HepG2 (cell line): Measurements from ENCODE around the gene NEURL1B. TPM values are rescaled to one million over a fixed set of nuclear protein-coding genes. Genes with fewer than 3 reads are reported as not detected.

Experiments
- ATAC-seq: fragments of 200-7000 bp; cut with Tn5 transposase; 3 replicates; pipeline ENCODE4 v1.9.1; 2020; ENCODE audit warnings: mild to moderate bottlenecking, moderate library complexity
- BruUV-seq: library from RNA; stranded (reverse); fragments of 400-500 nt; replicated peaks from 2 replicates; lab custom pipeline; 2021; lab: Mats Ljungman, UMichigan
- CTCF ChIA-PET: fragments of 300-600 bp; formaldehyde crosslinking; extraction: SDS; loops from one replicate; lab custom pipeline; 2021; ENCODE audit warnings: low total read pairs, inconsistent platforms, low intra/inter-chr PET ratio; lab: Yijun Ruan, JAX
- POLR2A ChIA-PET: fragments of 350-600 bp; sonication (Branson Sonifier 250); formaldehyde crosslinking; loops from one replicate; lab custom pipeline; 2020; ENCODE audit warnings: antibody characterized with exemption, inconsistent platforms; lab: Yijun Ruan, JAX
- DNase-seq: peaks from one replicate; pipeline ENCODE4 v3.0.0-alpha.2; 2015; ENCODE audit warnings: low spot score
- FAIRE-seq: peaks from 3 replicates; lab custom pipeline; 2011; peaks lifted over from hg19 to GRCh38; lab: Jason Lieb, UNC
- H2AFZ ChIP-seq: one replicate; pipeline ENCODE4 v1.6.1; 2011; ENCODE audit warnings: low read length, inconsistent platforms
- H3K27ac ChIP-seq: fragments of 300-600 bp; 3 replicates; pipeline ENCODE4 v1.8.0; 2011; ENCODE audit warnings: mixed run types, mild to moderate bottlenecking, mixed read lengths, low read length, inconsistent platforms; ENCODE audit not compliant: insufficient read depth; ENCODE audit errors: extremely low read length
- H3K27me3 ChIP-seq, 2 experiments: fragments of 200-600 bp in 1 of 2; 2 replicates in 1 of 2; 3 replicates in 1 of 2; pipeline versions ENCODE4 v1.6.0 to v1.8.0; 2011; ENCODE audit warnings: low read length in 2 of 2, mild to moderate bottlenecking in 2 of 2, moderate library complexity in 2 of 2, inconsistent platforms in 1 of 2; ENCODE audit not compliant: insufficient read depth in 2 of 2, control insufficient read depth in 1 of 2
- H3K36me3 ChIP-seq, 2 experiments: fragments of 200-600 bp in 1 of 2; replicated peaks in 1 of 2; 2 replicates in 1 of 2; 3 replicates in 1 of 2; pipeline versions ENCODE4 v1.5.1 to v1.8.0; 2011; ENCODE audit warnings: low read length in 2 of 2, inconsistent platforms in 1 of 2; ENCODE audit not compliant: insufficient read depth in 2 of 2, control insufficient read depth in 1 of 2
- H3K4me1 ChIP-seq: 2 replicates; pipeline ENCODE4 v1.5.1; 2012; ENCODE audit warnings: low read length, inconsistent platforms; ENCODE audit not compliant: insufficient read depth
- H3K4me2 ChIP-seq: 2 replicates; pipeline ENCODE4 v1.6.0; 2011; ENCODE audit warnings: low read depth, low read length, inconsistent platforms
- H3K4me3 ChIP-seq, 3 experiments: fragments of 200-600 bp in 1 of 3; sonication (generic), shearing (Covaris generic) in 1 of 3; replicated peaks in 1 of 3; 2 replicates each; pipeline ENCODE4 v1.5.1; 2011 to 2016; ENCODE audit warnings: low read length in 3 of 3, inconsistent platforms in 2 of 3, low read depth in 2 of 3, mild to moderate bottlenecking in 2 of 3, control low read depth in 1 of 3, mixed read lengths in 1 of 3; ENCODE audit not compliant: insufficient read depth in 1 of 3
- H3K79me2 ChIP-seq: one replicate; pipeline ENCODE4 v1.6.1; 2011; ENCODE audit warnings: low read length, inconsistent platforms; ENCODE audit not compliant: insufficient read depth
- H3K9ac ChIP-seq: 2 replicates; pipeline ENCODE4 v1.6.0; 2011; ENCODE audit warnings: mild to moderate bottlenecking, low read depth, low read length, inconsistent platforms; ENCODE audit not compliant: insufficient read depth
- H3K9me3 ChIP-seq: 2 replicates; pipeline ENCODE4 v1.5.1; 2012; ENCODE audit warnings: mild to moderate bottlenecking, low read length
- H4K20me1 ChIP-seq: 2 replicates; pipeline ENCODE4 v1.6.0; 2011; ENCODE audit warnings: inconsistent platforms, mild to moderate bottlenecking, low read length, moderate library complexity; ENCODE audit not compliant: insufficient read depth
- CSRNP1 ChIP-seq: sonication (generic); formaldehyde crosslinking; IDR thresholded peaks from 2 replicates; pipeline ENCODE4 v1.8.1; 2023; ENCODE audit warnings: mild to moderate bottlenecking, missing genetic modification reagents
- HMGXB3 ChIP-seq: sonication (generic); formaldehyde crosslinking; IDR thresholded peaks from 2 replicates; pipeline ENCODE4 v1.4.0; 2020; ENCODE audit warnings: missing genetic modification reagents, borderline replicate concordance
- MEIS1 ChIP-seq: sonication (generic); formaldehyde crosslinking; IDR thresholded peaks from 2 replicates; pipeline ENCODE4 v1.9.0; 2021; ENCODE audit warnings: mild to moderate bottlenecking, missing genetic modification reagents, moderate library complexity, borderline replicate concordance
- NCOA5 ChIP-seq: sonication (generic); formaldehyde crosslinking; IDR thresholded peaks from 2 replicates; pipeline ENCODE4 v1.4.0; 2020; ENCODE audit warnings: missing genetic modification reagents
- PBX3 ChIP-seq: sonication (generic); formaldehyde crosslinking; IDR thresholded peaks from 2 replicates; pipeline ENCODE4 v1.8.1; 2023; ENCODE audit warnings: missing genetic modification reagents, inconsistent platforms, borderline replicate concordance
- RELA ChIP-seq: sonication (generic); formaldehyde crosslinking; IDR thresholded peaks from 2 replicates; pipeline ENCODE4 v1.4.0; 2020; ENCODE audit warnings: missing genetic modification reagents
- ZFAT ChIP-seq: sonication (generic); formaldehyde crosslinking; conservative IDR thresholded peaks from 2 replicates; pipeline ENCODE4 v1.8.1; 2023; ENCODE audit warnings: missing genetic modification reagents, inconsistent platforms
- ZFX ChIP-seq: sonication (generic); formaldehyde crosslinking; IDR thresholded peaks from 2 replicates; pipeline ENCODE4 v1.4.0; 2020; ENCODE audit warnings: mild to moderate bottlenecking, low read depth, missing genetic modification reagents, moderate library complexity
- ZNF230 ChIP-seq: sonication (generic); formaldehyde crosslinking; IDR thresholded peaks from 2 replicates; pipeline ENCODE4 v1.4.0; 2020; ENCODE audit warnings: mild to moderate bottlenecking, missing genetic modification reagents
- ZNF280D ChIP-seq: sonication (generic); formaldehyde crosslinking; IDR thresholded peaks from 2 replicates; pipeline ENCODE4 v1.5.1; 2020; ENCODE audit warnings: mild to moderate bottlenecking, missing genetic modification reagents
- ZNF337 ChIP-seq: sonication (generic); formaldehyde crosslinking; IDR thresholded peaks from 2 replicates; pipeline ENCODE4 v1.5.1; 2020; ENCODE audit warnings: missing genetic modification reagents, low read depth, mild to moderate bottlenecking, borderline replicate concordance
- ZNF577 ChIP-seq: sonication (generic); formaldehyde crosslinking; IDR thresholded peaks from 2 replicates; pipeline ENCODE4 v1.4.0; 2020; ENCODE audit warnings: mild to moderate bottlenecking, low read depth, missing genetic modification reagents, borderline replicate concordance
- ZNF788 ChIP-seq: sonication (generic); formaldehyde crosslinking; IDR thresholded peaks from 2 replicates; pipeline ENCODE4 v1.5.0; 2020; ENCODE audit warnings: mild to moderate bottlenecking, missing genetic modification reagents, borderline replicate concordance
- WGBS: methylation state at CpG from one replicate; pipeline ENCODE4 v1.1.6; 2017; ENCODE audit warnings: low lambda C conversion rate; 5-methylcytosine and 5-hydroxymethylcytosine counted together
- in situ Hi-C: cut with HindIII; loops from 2 replicates; pipeline ENCODE4 v1.10.0; 2017; ENCODE audit warnings: low pct_unique_long_range_greater_than_20kb; ENCODE audit not compliant: extremely low pct_ligation_motif_present
- intact Hi-C: fragments of 100-400 bp; cut with micrococcal nuclease; formaldehyde crosslinking; loops from one replicate; pipeline ENCODE4 v1.10.0; 2022; ENCODE audit not compliant: unreplicated experiment
- polyA plus RNA-seq, 8 experiments: library from polyadenylated mRNA; depleted of rRNA in 3 of 8; stranded (reverse) in 7 of 8; unstranded in 1 of 8; fragments of >200 nt; fragmentation: Illumina TruSeq in 4 of 8; extraction: Trizol in 4 of 8; gene quantifications; 2 replicates each; pipeline versions ENCODE4 v1.2.1 to v1.2.3, GENCODE V29; 2011 to 2016; ENCODE audit warnings: low read depth in 4 of 8, missing spikeins in 1 of 8, mixed read lengths in 1 of 8; ENCODE audit not compliant: insufficient read depth in 1 of 8
- total RNA-seq, 5 experiments: library from RNA; depleted of rRNA; stranded (reverse); fragments of >200 nt; fragmentation: Illumina TruSeq; extraction: Trizol; gene quantifications; 2 replicates each; pipeline ENCODE4 v1.2.3, GENCODE V29; 2016; ENCODE audit warnings: low read depth in 1 of 5

The NEURL1B gene
- total and polyA plus RNA-seq, 2 of the 13 experiments (the other 11 are each of a cell fraction or from before 2014, with no cell fraction given), result 0.09 to 0.13 TPM

- ATAC-seq (no peak), DNase-seq (no peak), FAIRE-seq (no peak)
- Histone ChIP-seq H4K20me1 (no peaks in the 10 kb centered on the region), H3K4me1 (peaks cover 27% of the 10 kb centered on the region), H3K36me3 (no peaks in the 10 kb centered on the region), H3K4me3 (no peak overlapping the region), H3K79me2 (no peaks in the 10 kb centered on the region), H3K9ac (no peak overlapping the region), H2AFZ (no peak overlapping the region), H3K27ac (no peak overlapping the region), H3K9me3 (no peaks in the 10 kb centered on the region), H3K27me3 (peaks cover 0 to 23% of the 10 kb centered on the region in 2 experiments; a peak in 2 of 5 replicates), H3K4me2 (no peak overlapping the region)
- WGBS, result 51% methylated on average over 7 of the region's 10 CpGs
- in situ Hi-C loops, result no loop called here
- intact Hi-C loops, result loop anchor here (10.0 kb wide), 1 partner anchor 361 kb away; no protein-coding TSS in a partner anchor
- CTCF ChIA-PET, result no interaction called here
- POLR2A ChIA-PET, result no interaction called here
- BruUV-seq, result no TSS peak
- TF ChIP-seq ZNF337 (no peak), ZNF788 (CRISPR knock-in tag) (no peak), NCOA5 (CRISPR knock-in tag) (no peak), ZNF230 (no peak), HMGXB3 (no peak), RELA (no peak), ZNF280D (CRISPR knock-in tag) (no peak), ZNF577 (CRISPR knock-in tag) (no peak), MEIS1 (CRISPR knock-in tag) (no peak), PBX3 (CRISPR knock-in tag) (no peak), ZFX (CRISPR knock-in tag) (no peak), ZFAT (CRISPR knock-in tag) (no peak), CSRNP1 (CRISPR knock-in tag) (no peak)
These were observed 45.0 kb downstream of the NEURL1B start for GRCh38 chr5:172686111-172686510.
